Measurements from ENCODE around the gene ABCC11.

Gene ABCC11

GRCh38 chr16:48247311-48247710, at the start of gene ABCC11:
TSS of gene ABCC11 (minus strand) at chr16:48247539. CDS start at chr16:48231921, 15,618 bp downstream.
- no peak for DNase-seq

GRCh38 chr16:48295488-48296281, 48.3 kb upstream of the ABCC11 start:
- no peak for DNase-seq

GRCh38 chr16:48294724-48295123, 47.4 kb upstream of the ABCC11 start:
- no peak for DNase-seq

- no peak for DNase-seq
Observed at GRCh38 chr16:48292452-48292851, 45.1 kb upstream of the ABCC11 start.

GRCh38 chr16:48291754-48292153, 44.4 kb upstream of the ABCC11 start:
- no peak for DNase-seq

- no peak for DNase-seq
Observed at GRCh38 chr16:48291303-48291702, 44.0 kb upstream of the ABCC11 start.

- no peak for DNase-seq
Observed at GRCh38 chr16:48287239-48287638, 39.9 kb upstream of the ABCC11 start.

GRCh38 chr16:48284772-48285409, 37.6 kb upstream of the ABCC11 start:
- no peak for DNase-seq

- no peak for DNase-seq
Observed at GRCh38 chr16:48282636-48283263, 35.4 kb upstream of the ABCC11 start.

- no peak for DNase-seq
Observed at GRCh38 chr16:48280546-48280945, 33.2 kb upstream of the ABCC11 start.

GRCh38 chr16:48279199-48279598, 31.9 kb upstream of the ABCC11 start:
- no peak for DNase-seq

- peak; percentile 22 for DNase-seq
Observed at GRCh38 chr16:48277158-48277557, 29.8 kb upstream of the ABCC11 start.

- DNase-seq: no peak
Observed at GRCh38 chr16:48276102-48276501, 28.8 kb upstream of the ABCC11 start.

GRCh38 chr16:48274476-48274875, 27.1 kb upstream of the ABCC11 start:
- no peak for DNase-seq

GRCh38 chr16:48272837-48273421, 25.6 kb upstream of the ABCC11 start:
- no peak for DNase-seq

- DNase-seq: no peak
Observed at GRCh38 chr16:48271728-48272127, 24.4 kb upstream of the ABCC11 start.

GRCh38 chr16:48269011-48269410, 21.7 kb upstream of the ABCC11 start:
- DNase-seq: peak; percentile 14

GRCh38 chr16:48262631-48263030, 15.3 kb upstream of the ABCC11 start:
- no peak for DNase-seq

- no peak for DNase-seq
Observed at GRCh38 chr16:48261569-48261968, 14.2 kb upstream of the ABCC11 start.

GRCh38 chr16:48256579-48257177, 9.3 kb upstream of the ABCC11 start:
- DNase-seq: no peak

- no peak for DNase-seq
Observed at GRCh38 chr16:48252013-48252412, 4.7 kb upstream of the ABCC11 start.

- DNase-seq: no peak
Observed at GRCh38 chr16:48250520-48251278, 3.4 kb upstream of the ABCC11 start.

All from NCI-H1105 (cell line).